Thoracic aorta endothelial cell (primary cell): ENCODE data around the gene RGMA. TPM values are rescaled to one million over a fixed set of nuclear protein-coding genes. Genes with fewer than 3 reads are reported as not detected.

Source experiments
- total RNA-seq: library from RNA; depleted of rRNA; stranded (reverse); fragments of >200 nt; gene quantifications from 2 replicates; pipeline ENCODE4 v1.2.3, GENCODE V29; 2012

RGMA gene, protein sequence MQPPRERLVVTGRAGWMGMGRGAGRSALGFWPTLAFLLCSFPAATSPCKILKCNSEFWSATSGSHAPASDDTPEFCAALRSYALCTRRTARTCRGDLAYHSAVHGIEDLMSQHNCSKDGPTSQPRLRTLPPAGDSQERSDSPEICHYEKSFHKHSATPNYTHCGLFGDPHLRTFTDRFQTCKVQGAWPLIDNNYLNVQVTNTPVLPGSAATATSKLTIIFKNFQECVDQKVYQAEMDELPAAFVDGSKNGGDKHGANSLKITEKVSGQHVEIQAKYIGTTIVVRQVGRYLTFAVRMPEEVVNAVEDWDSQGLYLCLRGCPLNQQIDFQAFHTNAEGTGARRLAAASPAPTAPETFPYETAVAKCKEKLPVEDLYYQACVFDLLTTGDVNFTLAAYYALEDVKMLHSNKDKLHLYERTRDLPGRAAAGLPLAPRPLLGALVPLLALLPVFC
- 0.14 TPM in 1 of 2 replicates, not detected in the other for total RNA-seq

DNA sequence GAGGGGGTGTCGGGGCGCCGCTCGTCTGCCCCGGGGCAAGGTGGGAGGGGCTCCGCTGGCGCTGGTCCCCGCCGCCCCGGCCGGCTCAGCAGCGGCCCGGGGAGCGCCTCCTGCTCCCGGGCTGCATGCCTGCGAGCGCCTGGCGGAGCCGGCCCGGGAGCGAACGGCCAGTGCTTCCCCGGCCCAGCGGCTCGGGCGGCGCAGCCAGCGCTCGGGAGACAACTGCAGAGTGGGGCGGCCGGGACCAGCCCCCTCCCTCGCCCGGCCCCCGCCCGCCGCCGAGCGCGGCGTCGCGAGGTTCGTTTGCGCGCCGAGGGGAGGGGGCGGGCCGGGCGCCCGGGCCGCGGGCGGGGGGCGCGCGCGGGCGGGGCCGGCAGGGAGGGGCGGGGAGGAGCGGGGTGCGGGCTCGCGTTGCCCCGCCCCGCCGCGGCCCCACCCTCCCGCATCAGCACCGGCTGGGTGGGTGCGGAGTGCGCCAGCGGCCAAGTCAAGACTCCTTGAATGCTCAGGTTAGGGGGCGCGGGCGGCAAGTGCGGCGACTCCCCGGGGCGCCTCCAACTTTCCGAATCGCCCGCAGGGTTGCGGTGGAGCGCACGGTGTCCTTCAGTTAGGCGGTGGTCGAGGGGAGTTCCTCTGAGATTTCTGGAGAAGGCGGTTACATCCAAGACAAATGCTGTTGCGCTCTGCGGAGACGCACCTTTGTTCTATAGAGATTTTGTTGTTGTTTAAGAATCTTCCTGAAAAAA lies at the start of gene RGMA:
TSS of gene RGMA (minus strand) at position 231 of the 746 bp plus-strand sequence. CDS start 279 bp downstream, outside the sequence.

Other genes with a start within 250 kb of the RGMA start
- gene CHD2, start 188.9 kb downstream of the RGMA start, total RNA-seq: 114 and 116 TPM in 2 replicates